ENCODE data around the gene TNFRSF12A.

TNFRSF12A gene

GRCh38 chr16:3027489-3027795 lies 7.3 kb downstream of the TNFRSF12A start:
- no peak for DNase-seq

DNA sequence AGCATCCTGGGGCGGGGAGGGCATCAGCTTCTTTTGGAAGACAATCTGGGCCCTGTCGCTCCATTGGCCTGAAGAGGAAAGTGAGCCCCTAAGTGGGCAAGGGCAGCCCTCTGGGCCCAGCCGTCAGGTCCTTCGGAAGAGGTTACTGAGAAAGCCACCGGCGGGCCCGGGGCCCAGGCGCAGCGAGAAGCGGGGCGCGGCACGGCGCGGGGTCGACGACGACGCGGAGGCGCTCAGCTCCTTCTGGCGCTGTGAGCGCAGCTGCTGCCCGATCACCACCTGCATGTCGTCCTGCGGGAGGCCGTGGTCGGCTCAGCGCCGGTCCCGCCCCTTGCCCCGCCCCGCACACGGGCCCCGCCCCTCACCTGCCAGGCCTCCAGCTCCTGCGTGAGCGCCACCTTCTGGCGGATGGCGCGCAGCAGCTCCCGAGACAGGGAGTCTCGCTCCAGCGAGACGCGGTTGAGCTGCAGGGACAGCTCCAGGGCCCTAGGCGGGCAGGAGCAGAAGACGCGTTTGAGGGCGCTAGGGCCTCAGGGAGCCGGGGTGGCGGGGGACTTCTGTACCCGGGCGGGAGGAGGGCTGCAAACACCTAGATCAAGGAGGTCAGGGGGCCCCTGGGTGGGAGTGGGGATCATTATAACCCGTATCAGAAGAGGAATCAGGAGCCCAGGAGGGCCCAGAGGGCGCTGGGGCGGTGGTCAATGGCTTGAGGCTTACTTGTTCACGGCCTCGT lies 8.0 kb downstream of the TNFRSF12A start:
- DNase-seq, result peak; percentile 86

DNA sequence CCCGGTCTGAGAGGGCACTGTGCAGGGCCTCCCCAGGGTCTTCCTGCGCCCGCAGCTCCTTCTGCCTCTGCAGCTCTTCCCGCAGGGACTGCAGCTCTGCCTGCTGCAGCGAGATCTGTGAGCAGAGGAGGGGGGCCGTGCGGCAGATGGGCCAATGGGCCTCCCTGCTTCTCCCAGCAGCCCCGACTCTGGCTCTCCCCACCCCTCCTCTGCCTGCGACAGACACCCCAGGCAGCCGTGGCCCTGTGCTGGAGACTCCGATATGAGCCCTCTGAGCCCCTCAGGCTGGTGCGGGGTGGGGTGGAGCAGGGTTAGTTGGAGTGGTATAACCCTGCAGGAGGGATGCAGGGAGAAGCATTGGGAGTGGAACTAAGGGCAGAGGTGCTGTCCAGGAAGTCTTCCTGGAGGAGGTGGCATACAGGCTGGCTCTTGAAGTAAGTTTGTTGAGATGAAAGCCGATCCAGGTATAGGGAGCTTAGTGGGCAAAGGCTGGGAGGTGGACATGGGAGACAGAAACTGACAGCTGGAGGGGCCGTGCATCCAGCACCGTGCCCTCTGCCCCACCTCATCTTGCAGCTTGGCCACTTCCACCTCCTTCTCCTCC lies 8.7 kb downstream of the TNFRSF12A start:
- DNase-seq, result peak; percentile 51

GRCh38 chr16:3029491-3030221 lies 9.5 kb downstream of the TNFRSF12A start:
- no peak for DNase-seq

DNA sequence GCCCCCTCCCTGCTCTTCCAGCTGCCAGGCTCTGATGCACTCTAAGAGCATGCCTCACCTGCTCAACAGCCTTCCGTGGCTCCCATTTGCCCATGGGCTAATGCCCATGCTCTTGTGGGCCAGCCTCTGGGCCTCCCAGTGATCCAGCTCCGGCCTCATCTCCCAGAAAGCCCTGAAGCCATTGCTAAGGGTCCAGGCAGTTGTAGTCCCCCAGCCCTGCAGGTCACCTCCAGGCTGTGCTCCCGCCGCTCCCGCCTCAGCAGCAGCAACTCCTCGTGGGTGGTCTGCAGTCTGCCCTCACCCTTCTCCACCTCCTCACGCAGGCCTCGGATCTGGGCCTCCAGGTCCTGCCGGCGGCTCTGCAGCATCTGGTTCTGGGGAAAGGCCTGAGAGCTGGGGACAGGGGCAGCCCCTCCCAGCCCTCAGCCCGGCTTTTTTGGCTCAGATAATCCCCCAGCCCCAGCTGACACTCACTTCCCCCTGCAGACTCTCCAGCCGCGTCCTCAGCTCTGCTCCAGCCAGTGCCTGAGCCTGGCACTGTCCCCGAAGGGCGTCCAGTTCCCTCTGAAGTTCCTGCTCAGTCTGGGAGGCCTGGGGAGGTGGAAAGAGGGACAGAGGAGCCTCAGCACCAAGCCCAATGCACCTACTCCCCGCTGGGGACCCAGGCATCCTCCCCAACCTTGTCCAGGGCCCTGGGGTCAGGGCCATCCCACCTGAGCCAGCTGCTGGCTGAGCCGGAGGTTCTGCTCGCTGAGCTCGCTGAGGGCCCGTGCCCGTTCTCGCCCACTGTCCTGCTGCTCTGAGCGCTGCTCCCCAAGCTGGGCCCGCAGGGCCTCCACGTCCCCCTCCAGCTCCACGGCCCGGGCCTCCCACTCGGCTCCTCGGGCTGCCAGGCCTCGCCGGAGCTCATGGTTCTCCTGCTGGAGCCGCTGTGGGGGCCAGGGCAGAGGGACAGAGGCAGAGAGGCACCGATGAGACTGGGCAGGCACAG lies 10.3 kb downstream of the TNFRSF12A start:
- no peak for DNase-seq

DNA sequence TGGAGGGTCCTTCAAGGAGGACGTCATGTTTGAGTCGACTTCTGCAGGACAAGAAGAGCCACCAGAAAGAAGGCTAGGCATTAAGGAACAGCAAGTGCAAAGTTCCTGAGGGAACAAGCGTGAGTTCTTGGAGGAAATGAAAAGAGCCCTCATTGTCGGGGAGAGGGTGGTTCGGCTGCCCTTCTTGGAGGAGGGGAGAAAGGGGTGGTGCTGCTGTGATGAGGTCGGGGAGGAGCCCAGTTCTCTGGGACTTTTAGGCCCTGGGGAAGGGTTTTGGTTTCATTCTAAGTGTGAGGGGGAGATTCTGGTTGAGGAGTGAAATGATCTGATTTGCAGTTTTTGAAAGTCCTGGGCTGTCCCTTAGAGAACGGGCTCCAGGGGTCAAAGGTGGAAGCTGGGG lies 12.5 kb downstream of the TNFRSF12A start:
- no peak for DNase-seq

GRCh38 chr16:3035289-3035971 lies 15.3 kb downstream of the TNFRSF12A start:
- DNase-seq, result peak; percentile 44

- no peak for DNase-seq
Measured at GRCh38 chr16:3035972-3036725, 16.0 kb downstream of the TNFRSF12A start.

DNA sequence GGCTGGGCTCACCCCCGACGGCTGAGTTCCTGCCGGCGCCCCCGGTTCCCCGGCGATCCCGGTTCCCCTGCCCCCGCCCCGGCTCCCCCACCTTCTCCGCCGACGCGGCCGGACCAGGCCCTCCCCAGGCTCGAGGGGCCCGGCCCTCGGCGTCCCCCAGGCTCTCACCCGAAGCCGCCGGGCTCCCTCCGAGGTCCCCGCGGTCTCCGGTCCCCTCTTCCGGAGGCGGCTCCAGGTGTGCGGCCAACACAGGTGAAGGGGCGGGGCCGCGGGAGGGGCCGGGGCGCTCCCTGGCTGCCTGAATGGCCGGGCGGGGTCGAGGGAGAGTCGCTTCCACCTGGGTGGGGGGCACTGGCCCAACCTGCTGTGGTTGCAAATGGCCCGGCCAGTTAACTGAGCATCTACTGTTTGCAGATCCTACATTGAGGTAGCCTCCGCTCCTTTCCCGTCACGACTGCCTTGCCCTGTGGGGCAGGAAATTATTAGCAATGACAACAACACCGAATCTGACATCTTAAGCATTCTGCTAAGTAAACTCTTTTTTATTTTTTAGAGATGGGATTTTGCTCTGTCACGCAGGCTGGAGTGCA lies 16.7 kb downstream of the TNFRSF12A start, which contains the start of gene BICDL2:
BICDL2 (minus strand) TSS at position 219 of the 590 bp plus-strand sequence. CDS start 1,448 bp downstream, outside the sequence.
- no peak for DNase-seq

- no peak for DNase-seq
Measured at GRCh38 chr16:3038256-3038655, 18.1 kb downstream of the TNFRSF12A start.

GRCh38 chr16:3038896-3039295 lies 18.7 kb downstream of the TNFRSF12A start:
- DNase-seq, result no peak

GRCh38 chr16:3042376-3042775 lies 22.2 kb downstream of the TNFRSF12A start:
- DNase-seq, result no peak

GRCh38 chr16:3044708-3045107 lies 24.5 kb downstream of the TNFRSF12A start:
- no peak for DNase-seq

- DNase-seq, result no peak
Measured at GRCh38 chr16:3045758-3046640, 25.8 kb downstream of the TNFRSF12A start, which contains the start of gene MMP25. TSS of gene MMP25 (plus strand) at chr16:3046561. CDS start at chr16:3046918, 357 bp downstream.

DNA sequence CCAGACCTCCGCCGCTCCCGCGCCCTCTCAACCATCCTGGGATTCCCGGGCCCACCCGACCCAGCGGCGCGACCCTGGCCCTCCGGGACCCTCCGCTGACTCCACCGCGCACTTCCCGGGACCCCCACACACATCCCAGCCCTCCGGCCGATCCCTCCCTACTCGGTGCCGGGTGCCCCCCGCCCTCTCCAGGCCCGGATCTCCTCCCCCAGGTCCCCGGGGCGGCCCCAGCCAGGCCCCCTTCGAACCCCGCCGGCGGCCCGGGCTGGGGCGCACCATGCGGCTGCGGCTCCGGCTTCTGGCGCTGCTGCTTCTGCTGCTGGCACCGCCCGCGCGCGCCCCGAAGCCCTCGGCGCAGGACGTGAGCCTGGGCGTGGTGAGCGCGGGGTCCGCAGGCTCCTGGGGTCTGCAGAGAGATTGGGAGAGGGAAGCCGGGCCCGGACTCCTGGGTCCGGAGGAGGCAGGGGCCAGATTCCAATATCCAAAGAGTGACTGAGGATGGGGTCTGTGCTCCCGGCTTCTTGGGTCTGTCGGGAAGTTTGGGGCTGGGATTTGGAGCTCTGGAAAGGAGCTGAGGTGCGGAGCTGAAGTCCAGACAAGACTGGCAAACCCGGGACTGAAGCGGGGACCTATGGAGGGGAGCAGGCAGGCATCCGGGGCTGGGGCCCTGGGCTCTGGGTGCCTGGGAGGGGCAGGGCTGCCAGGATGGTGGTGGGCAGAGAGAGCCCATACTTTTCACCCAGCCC lies 26.6 kb downstream of the TNFRSF12A start:
- DNase-seq, result no peak

DNA sequence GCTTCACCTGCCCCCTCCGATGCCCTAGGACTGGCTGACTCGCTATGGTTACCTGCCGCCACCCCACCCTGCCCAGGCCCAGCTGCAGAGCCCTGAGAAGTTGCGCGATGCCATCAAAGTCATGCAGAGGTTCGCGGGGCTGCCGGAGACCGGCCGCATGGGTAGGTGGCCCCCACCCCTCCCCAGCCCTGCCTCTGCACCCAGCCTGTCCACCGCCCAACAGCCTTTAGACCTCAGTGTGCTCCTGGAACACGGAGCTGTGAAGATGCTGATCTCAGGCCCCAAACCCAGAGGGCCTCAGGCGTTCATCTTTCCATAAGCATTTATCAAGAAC lies 27.2 kb downstream of the TNFRSF12A start:
- no peak for DNase-seq

- no peak for DNase-seq
Measured at GRCh38 chr16:3049921-3050481, 29.8 kb downstream of the TNFRSF12A start.

GRCh38 chr16:3050487-3050886 lies 30.3 kb downstream of the TNFRSF12A start:
- DNase-seq, result no peak

GRCh38 chr16:3051009-3051408 lies 30.8 kb downstream of the TNFRSF12A start:
- no peak for DNase-seq

All from NCI-H2171 (cell line).